ENCODE measurements around the gene ZSWIM6. TPM values are rescaled to one million over a fixed set of nuclear protein-coding genes. Genes with fewer than 3 reads are reported as not detected.
A peak's percentile ranks its signal among the peaks of the same experiment; 100 is the strongest.

The ZSWIM6 gene
- total RNA-seq, 2 donors from 2014 or later, result 10.6 to 18.8 TPM

DNA sequence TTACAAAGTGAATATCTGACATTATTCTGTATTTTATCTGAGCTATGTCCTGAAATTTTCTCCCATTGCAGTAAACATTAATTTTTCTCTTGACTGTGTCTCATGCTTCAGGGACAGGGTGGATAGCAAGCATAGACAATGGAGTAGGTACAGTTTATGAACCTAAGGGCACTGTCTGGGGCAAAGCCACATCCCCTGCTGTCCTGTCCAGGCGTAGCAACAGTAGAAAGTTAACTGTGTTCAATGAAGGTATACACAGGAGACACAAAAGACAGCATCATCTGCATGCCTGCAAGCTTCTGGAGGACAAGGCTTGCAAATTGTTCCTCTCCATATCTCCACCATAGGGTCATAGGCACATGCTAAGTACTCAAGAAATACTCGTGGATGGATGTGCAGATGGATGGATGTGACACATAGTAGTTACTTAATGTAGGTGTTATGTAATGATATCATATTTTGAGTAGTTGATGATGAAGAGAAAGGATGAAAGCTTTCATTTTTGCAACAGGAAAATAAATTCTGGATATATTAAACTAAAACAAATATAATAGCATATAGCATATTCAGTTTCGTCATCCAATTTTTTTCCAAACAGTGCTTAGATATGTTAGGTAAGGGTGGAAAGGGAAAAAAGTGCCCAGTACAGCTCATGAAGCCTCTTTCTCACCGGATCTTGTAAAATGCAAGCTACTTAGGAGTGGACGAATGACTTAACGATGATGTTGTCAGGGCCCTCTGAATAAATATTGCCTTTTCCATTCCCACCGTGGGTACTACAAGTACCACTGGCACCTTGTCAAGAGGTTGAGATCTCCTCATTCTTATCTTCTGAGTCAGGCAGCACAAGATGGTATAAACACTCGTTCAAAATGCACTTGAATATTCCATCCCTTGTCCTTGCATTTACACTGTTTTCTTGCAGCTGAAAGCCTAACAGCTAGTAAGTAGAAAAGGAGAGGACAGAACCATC lies 19.9 kb upstream of the ZSWIM6 start:
- H3K9me3 ChIP-seq, result no peaks in the 10 kb centered on the region
- H3K36me3 ChIP-seq, result no peaks in the 10 kb centered on the region
- TF ChIP-seq CTCF (IDR thresholded peaks at IDR 0.05), result no peak
- H3K4me3 ChIP-seq, result no peak overlapping the region
- DNase-seq (ENCODE audit: low spot score) (no peak), ATAC-seq (ENCODE audit: insufficient number of reproducible peaks, low FRiP score, low read depth) (peak; percentile 60)
- H3K4me1 ChIP-seq (ENCODE audit: control insufficient read depth in 1 of 2, low read depth in 2 of 2), result peaks cover 12 to 34% of the 10 kb centered on the region in 2 donors
- peak overlapping the region; percentile 14 to 66 for H3K27ac ChIP-seq
- no peaks in the 10 kb centered on the region for H3K27me3 ChIP-seq (replicated peaks; ENCODE audit: insufficient read depth)

DNA sequence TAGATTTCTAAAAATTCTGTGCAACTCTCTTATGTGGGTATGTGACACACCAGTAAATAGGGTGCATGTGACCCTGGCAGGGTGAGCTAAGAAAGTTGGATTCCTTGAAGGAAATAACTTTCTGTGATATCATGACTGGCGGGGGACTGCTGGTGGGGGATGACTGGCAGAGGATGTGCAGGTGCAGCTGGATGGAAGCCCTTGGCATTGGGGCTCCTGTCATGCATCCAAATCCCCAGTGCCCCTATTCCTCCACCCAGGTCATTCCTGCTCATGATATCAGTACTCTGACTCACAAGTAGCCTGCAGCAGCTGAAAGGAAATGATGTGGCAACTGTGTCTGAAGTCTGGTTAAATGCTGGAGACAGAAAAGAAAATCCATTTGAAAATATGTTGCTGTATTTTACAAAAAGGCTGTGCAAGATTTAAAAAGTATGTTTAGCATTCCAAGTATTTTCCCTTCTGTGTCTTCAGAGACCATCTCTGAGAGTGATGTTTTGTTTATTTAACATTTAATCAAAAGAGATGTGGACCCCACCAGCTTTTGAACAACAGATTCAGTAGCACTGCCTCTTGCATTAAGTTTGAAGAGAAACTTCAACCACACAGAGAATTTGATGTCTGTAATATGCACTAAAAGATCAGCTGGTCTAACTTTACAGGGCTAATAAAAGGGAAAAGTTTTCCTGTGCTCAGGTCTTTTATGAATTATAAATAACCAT lies 17.9 kb upstream of the ZSWIM6 start:
- H3K4me3 ChIP-seq, result no peak overlapping the region
- no peaks in the 10 kb centered on the region for H3K27me3 ChIP-seq (replicated peaks; ENCODE audit: insufficient read depth)
- ATAC-seq (ENCODE audit: insufficient number of reproducible peaks, low FRiP score, low read depth), result peak; percentile 80
- H3K4me1 ChIP-seq (ENCODE audit: control insufficient read depth in 1 of 2, low read depth in 2 of 2), result peaks cover 18 to 50% of the 10 kb centered on the region in 2 donors
- H3K27ac ChIP-seq, result peak overlapping the region; percentile 51 to 66
- DNase-seq (ENCODE audit: low spot score), result peak; percentile 45
- no peaks in the 10 kb centered on the region for H3K9me3 ChIP-seq
- no peak for TF ChIP-seq CTCF (IDR thresholded peaks at IDR 0.05)
- no peaks in the 10 kb centered on the region for H3K36me3 ChIP-seq

DNA sequence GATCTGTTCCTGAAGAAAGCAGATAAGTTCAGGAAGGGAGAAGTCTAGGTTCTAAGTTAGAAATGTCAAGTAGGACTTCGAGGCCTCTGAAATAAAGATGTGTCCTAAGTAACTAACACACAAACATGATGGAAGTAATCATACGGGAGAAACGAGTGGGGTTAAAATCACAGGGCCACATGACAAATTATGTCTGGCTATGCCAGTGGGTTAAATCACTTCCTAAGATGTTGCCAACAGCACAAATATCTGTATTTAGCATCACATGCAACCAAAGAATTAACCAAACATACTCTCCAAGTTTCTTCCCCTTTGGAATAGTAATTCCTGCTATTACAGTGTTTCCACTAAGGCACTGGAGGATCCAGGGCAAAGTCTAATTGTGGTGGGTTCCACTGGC lies 13.7 kb upstream of the ZSWIM6 start:
- Histone ChIP-seq H3K9me3 (no peaks in the 10 kb centered on the region), H3K27me3 (replicated peaks; ENCODE audit: insufficient read depth) (no peaks in the 10 kb centered on the region), H3K4me3 (no peak overlapping the region), H3K4me1 (ENCODE audit: control insufficient read depth in 1 of 2, low read depth in 2 of 2) (peaks cover 19 to 45% of the 10 kb centered on the region in 2 donors), H3K36me3 (no peaks in the 10 kb centered on the region), H3K27ac (peak overlapping the region in 1 of 2 donors; percentile 5)
- peak; percentile 6 for ATAC-seq (ENCODE audit: insufficient number of reproducible peaks, low FRiP score, low read depth)
- no peak for DNase-seq (ENCODE audit: low spot score)
- TF ChIP-seq CTCF (IDR thresholded peaks at IDR 0.05), result no peak

DNA sequence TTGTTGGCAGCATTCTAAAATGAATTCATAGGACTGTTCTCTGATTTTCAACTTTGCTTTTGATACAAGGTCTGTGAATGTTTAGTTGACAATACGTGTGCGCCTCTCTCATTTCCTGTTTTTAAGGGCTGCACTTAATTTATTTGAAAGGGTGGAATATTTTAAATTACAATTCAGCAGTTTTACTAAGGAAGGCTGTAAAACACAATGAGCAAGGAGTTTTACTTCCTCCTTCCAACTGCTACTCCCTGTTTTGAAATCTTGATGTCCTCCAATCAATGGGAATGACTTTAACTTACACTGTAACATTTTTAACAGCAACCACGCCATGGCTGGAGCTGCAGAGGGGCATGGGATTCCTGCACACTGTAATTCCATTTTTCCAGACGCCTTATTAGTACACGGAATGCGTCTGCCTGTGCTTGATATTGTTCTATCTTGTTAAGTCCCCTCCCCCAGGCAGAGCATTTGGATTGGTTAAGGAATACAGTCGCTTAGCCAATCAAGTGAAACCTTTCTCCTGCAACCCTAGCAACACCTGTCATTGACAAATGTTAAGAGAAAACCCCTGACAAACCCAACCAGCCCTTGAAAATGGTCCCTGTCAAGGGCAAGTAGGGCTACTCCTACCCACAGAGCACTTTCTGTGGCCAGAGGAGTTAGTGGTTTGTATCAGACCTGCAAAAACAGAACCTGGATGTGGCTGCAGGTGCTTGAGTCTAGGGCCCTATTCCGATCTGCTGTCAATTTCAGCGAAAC lies 12.5 kb upstream of the ZSWIM6 start:
- peak overlapping the region in 1 of 2 donors; percentile 5 for H3K27ac ChIP-seq
- H3K9me3 ChIP-seq, result no peaks in the 10 kb centered on the region
- DNase-seq (ENCODE audit: low spot score) (no peak), ATAC-seq (ENCODE audit: insufficient number of reproducible peaks, low FRiP score, low read depth) (no peak)
- H3K36me3 ChIP-seq, result no peaks in the 10 kb centered on the region
- H3K4me1 ChIP-seq (ENCODE audit: control insufficient read depth in 1 of 2, low read depth in 2 of 2), result peaks cover 11 to 33% of the 10 kb centered on the region in 2 donors
- peak overlapping the region; percentile 17 for H3K4me3 ChIP-seq
- no peaks in the 10 kb centered on the region for H3K27me3 ChIP-seq (replicated peaks; ENCODE audit: insufficient read depth)
- no peak for TF ChIP-seq CTCF (IDR thresholded peaks at IDR 0.05)

All from thoracic aorta (tissue), 2 donors.